Uterus (tissue), 4 donors: ENCODE data around the gene KAT2A. TPM values are rescaled to one million over a fixed set of nuclear protein-coding genes. Genes with fewer than 3 reads are reported as not detected.

Experiments
- DNase-seq, 2 donors: peaks; one replicate each; pipeline ENCODE4 v3.0.0-alpha.2; 2019 to 2020
- H3K27ac ChIP-seq, 2 donors: fragments of 200-600 bp; sonication (generic); 1 replicate in 1 of 2; 2 replicates in 1 of 2; pipeline ENCODE4 v1.5.1; 2016 to 2018
- H3K27me3 ChIP-seq, 2 donors: fragments of 200-600 bp; sonication (generic); one replicate each; pipeline ENCODE4 v1.5.1; 2018 to 2019; ENCODE audit warnings: control low read depth in 1 of 2
- H3K36me3 ChIP-seq, 2 donors: fragments of 200-600 bp; sonication (generic); one replicate each; pipeline ENCODE4 v1.5.1; 2019; ENCODE audit warnings: control low read depth in 1 of 2
- H3K4me1 ChIP-seq, 2 donors: fragments of 200-600 bp; sonication (generic); one replicate each; pipeline ENCODE4 v1.5.1; 2018 to 2019; ENCODE audit warnings: control low read depth in 1 of 2
- H3K4me3 ChIP-seq, 2 donors: fragments of 200-600 bp; sonication (generic); 1 replicate in 1 of 2; 2 replicates in 1 of 2; pipeline ENCODE4 v1.5.1; 2018 to 2019; ENCODE audit warnings: mild to moderate bottlenecking in 1 of 2
- H3K9me3 ChIP-seq, 2 donors: fragments of 200-600 bp; sonication (generic); one replicate each; pipeline ENCODE4 v1.5.1; 2019; ENCODE audit warnings: control low read depth in 1 of 2
- CTCF ChIP-seq, 4 experiments: fragments of 200-600 bp in 2 of 4; fragments of 450-650 bp in 2 of 4; sonication (generic) in 2 of 4; IDR thresholded peaks; one replicate each; pipeline ENCODE4 v1.5.1; 2016 to 2019; ENCODE audit warnings: antibody characterized with exemption in 4 of 4, mild to moderate bottlenecking in 2 of 4, moderate library complexity in 1 of 4
- POLR2A ChIP-seq, 2 donors: fragments of 450-650 bp; IDR thresholded peaks; one replicate each; pipeline ENCODE4 v1.6.1; 2016; ENCODE audit warnings: antibody characterized with exemption in 2 of 2, mild to moderate bottlenecking in 1 of 2, moderate library complexity in 1 of 2
- intact Hi-C: fragments of 100-400 bp; cut with DNase I; formaldehyde crosslinking; loops from one replicate; pipeline ENCODE4 v1.15.1; 2023; ENCODE audit warnings: low total_unique reads
- total RNA-seq, 4 donors: library from RNA; depleted of rRNA in 3 of 4; stranded (reverse); fragments of >200 nt in 3 of 4; gene quantifications; one replicate each; pipeline versions ENCODE4 v1.1.0 to v1.2.4, GENCODE V29; 2014 to 2023
- donor health status: DM: yes; HTN: yes; CAD: no.

Gene KAT2A
- total RNA-seq, 4 donors from 2014 or later: 20.9 to 80.9 (median 39.2) TPM

DNA sequence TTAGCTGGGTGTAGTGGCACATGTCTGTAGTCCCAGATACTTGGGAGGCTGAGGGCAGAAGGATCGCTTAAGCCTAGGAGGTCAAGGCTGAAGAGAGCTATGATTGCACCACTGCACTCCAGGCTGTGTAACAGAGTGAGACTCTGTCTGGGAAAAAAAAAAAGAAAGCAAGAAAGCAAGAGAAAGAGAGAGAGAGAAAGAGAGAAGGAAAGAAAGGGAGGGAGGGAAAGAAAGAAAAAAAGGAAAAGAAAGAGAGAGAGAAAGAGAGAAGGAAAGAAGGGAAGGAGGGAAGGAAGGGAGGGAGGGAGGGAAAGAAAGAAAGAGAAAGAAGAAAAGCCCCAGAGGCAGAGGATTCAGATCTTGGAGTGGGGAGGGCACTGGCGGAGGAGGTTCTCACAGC lies 15.2 kb downstream of the KAT2A start:
- intact Hi-C loops: no loop called here
- Histone ChIP-seq H3K27me3 (no peaks in the 10 kb centered on the region), H3K4me3 (no peak overlapping the region), H3K36me3 (no peaks in the 10 kb centered on the region), H3K9me3 (no peaks in the 10 kb centered on the region), H3K4me1 (no peaks in the 10 kb centered on the region), H3K27ac (no peak overlapping the region)
- no peak for DNase-seq
- no peak for TF ChIP-seq CTCF (IDR thresholded peaks at IDR 0.05)
- no peak for TF ChIP-seq POLR2A (IDR thresholded peaks at IDR 0.05)

DNA sequence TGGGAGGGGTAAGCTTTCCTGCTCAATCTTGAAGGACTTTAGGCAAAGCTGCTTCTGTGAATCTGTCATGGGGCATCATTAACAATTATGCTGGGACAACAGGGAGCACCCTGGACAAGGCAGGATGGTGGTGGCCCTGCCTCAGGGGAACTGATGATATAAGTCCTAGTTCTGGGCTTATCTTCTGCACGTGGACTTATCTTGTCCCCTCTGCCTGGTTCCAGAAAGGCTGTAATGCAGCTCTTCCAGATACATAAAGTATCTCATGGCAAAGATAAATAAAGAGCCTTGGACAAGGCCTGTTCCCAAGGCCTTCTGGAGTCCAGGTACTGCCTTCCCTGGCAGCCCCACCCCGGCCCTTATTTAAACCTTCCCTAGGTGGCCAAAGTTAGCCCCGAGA lies 16.9 kb downstream of the KAT2A start:
- intact Hi-C loops: no loop called here
- Histone ChIP-seq H3K36me3 (no peaks in the 10 kb centered on the region), H3K4me3 (no peak overlapping the region), H3K27ac (no peak overlapping the region), H3K4me1 (no peaks in the 10 kb centered on the region), H3K27me3 (no peaks in the 10 kb centered on the region), H3K9me3 (no peaks in the 10 kb centered on the region)
- no peak for DNase-seq
- TF ChIP-seq POLR2A (IDR thresholded peaks at IDR 0.05) (no peak), CTCF (IDR thresholded peaks at IDR 0.05) (no peak)

DNA sequence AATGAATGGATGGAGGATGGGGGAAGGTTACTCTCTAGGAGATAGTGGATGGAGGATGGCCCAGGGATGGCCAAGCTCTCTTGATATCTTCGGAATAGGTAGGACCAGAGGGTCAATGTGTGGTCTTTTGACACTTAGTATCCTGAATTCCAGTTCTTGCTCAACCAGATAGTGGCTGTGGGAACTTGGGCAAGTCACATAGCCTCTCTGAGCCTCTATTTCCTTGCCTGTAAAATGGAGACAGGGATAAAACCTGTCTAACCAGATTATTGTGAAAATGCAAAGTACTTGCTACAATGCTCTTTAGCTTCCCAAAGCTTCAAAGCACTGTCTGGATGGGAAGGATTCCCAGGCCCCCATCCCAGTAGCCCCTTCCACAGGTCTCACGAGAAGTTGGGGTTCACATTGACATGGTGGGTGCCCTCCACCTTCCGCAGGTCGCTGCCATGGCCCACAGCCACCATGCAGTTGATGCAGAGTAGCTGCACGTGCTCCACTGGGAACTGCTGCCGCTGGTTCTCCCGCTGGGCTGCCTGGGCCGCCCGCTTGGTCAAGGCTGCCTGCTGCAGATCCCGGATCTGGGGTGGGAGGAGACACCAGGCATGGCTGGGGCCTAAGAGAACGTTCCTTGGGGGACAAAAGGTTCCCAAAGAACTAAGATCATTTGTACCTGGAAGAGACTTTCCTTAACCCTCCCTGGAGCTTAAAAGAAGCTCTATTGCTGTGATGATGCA lies 17.8 kb downstream of the KAT2A start:
- Histone ChIP-seq H3K4me1 (no peaks in the 10 kb centered on the region), H3K27me3 (peaks cover 0 to under 1% of the 10 kb centered on the region in 2 donors), H3K27ac (no peak overlapping the region), H3K36me3 (no peaks in the 10 kb centered on the region), H3K4me3 (no peak overlapping the region), H3K9me3 (no peaks in the 10 kb centered on the region)
- no peak for TF ChIP-seq CTCF (IDR thresholded peaks at IDR 0.05)
- TF ChIP-seq POLR2A (IDR thresholded peaks at IDR 0.05): no peak
- intact Hi-C loops: no loop called here
- DNase-seq: no peak

DNA sequence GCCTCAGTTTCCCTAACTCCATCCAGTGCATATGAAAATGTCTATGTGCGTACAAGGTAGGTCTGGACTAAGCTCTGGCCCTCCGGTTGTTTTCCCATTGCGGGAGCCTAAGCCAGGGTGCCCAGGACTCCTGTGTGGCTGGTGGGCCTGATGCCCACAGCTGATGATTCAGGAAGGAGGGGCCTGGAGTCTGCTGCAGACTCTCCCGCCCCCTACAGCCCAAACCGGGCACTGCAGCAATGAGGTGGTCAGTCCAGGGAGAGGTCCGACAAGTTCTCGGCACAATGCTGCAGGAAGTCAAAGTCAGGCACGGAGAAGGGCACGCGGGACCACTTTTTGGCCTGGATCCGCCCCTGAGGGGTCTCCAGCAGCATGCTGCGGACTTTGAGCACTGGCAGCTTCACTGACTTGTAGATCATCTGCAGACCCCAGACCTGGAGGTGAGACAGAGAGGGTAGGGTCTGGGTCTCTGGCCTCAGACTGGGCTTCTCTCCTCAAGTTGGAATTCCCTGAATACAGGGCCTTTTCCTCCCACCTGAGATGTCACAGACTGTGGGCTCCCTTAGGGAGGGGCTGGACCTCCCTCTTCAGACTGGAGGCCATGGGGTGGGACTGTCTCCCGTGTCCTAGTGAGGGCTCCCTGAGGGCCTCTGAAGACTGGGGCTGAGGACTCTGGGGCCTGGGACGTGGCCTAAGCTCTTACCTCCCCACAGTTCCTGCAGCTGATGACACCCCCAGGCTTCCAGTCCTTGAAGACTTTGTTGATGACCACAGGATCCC lies 19.5 kb downstream of the KAT2A start:
- no peak overlapping the region for H3K27ac ChIP-seq
- no peaks in the 10 kb centered on the region for H3K36me3 ChIP-seq
- peak; percentile 59 to 65 for DNase-seq
- H3K4me1 ChIP-seq: peaks cover 0 to 7% of the 10 kb centered on the region in 2 donors
- H3K4me3 ChIP-seq: no peak overlapping the region
- no peaks in the 10 kb centered on the region for H3K9me3 ChIP-seq
- peak; percentile 21 to 65 (median 56) for TF ChIP-seq CTCF (IDR thresholded peaks at IDR 0.05)
- no peak for TF ChIP-seq POLR2A (IDR thresholded peaks at IDR 0.05)
- peaks cover 3 to 14% of the 10 kb centered on the region in 2 donors for H3K27me3 ChIP-seq
- intact Hi-C loops: no loop called here
